Measurements from ENCODE around the gene KRTAP5-6. TPM values are rescaled to one million over a fixed set of nuclear protein-coding genes. Genes with fewer than 3 reads are reported as not detected.

Gene KRTAP5-6
- total RNA-seq, 1 experiment from 2014 or later = not detected

DNA sequence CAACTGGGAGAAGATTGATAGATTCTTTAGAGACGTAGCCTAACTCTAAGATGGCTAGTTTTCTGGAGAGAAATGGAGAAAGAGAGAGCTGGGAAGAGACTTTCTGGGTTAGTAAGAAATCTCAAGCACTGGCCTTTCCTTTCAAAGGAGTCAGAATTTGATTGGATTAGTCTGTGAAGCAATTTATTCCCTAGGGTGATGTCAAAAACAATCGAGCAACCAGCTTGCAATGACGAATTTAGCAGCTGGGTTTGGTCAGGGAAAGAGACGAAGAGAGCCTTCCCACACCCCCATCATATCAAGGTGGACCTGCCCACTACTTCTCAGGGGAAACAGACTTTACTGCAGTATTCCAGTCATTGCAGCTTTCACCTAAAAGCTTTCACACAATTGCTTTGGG is 10.8 kb downstream of the KRTAP5-6 start:
- Histone ChIP-seq H3K9ac (ENCODE audit: low read length) (no peak overlapping the region), H3K4me2 (ENCODE audit: low read length) (no peak overlapping the region), H2AFZ (ENCODE audit: low read depth, low read length, poor library complexity, severe bottlenecking) (no peak overlapping the region), H4K20me1 (ENCODE audit: insufficient read depth) (no peaks in the 10 kb centered on the region), H3K9me3 (ENCODE audit: control insufficient read depth in 1 of 2, insufficient read depth in 1 of 2, low read depth in 1 of 2, low read length in 2 of 2) (no peaks in the 10 kb centered on the region), H3K27me3 (ENCODE audit: insufficient read depth, low read length) (no peaks in the 10 kb centered on the region), H3K27ac (ENCODE audit: low read depth, low read length) (no peak overlapping the region), H3K79me2 (ENCODE audit: insufficient read depth, low read length) (no peaks in the 10 kb centered on the region), H3K4me1 (ENCODE audit: control insufficient read depth in 1 of 2, insufficient read depth in 2 of 2, low read length in 2 of 2) (no peaks in the 10 kb centered on the region), H3K9me2 (ENCODE audit: insufficient read depth) (no peaks in the 10 kb centered on the region), H3K4me3 (replicated peaks in 1 of 2; ENCODE audit: low read depth in 1 of 2, low read length in 2 of 2) (no peak overlapping the region), H3K36me3 (ENCODE audit: control insufficient read depth in 1 of 2, insufficient read depth in 2 of 2, low read length in 2 of 2) (no peaks in the 10 kb centered on the region)
- ChIA-PET CTCF (interaction anchor here (0.8 to 1.9 kb wide), 2 partner anchors 14 to 126 kb away, joined by 3 to 24 read pairs; partner anchors contain the start of gene SYT8), POLR2A (no interaction called here), RAD21 (ENCODE audit: low non-redundant PET in 1 of 2, low total read pairs in 2 of 2, uncharacterized antibody in 2 of 2, unreplicated experiment in 2 of 2) (no interaction called here)
- no peak for TF ChIP-seq RAD21 (IDR thresholded peaks at IDR 0.05; ENCODE audit: low read depth)
- no peak for TF ChIP-seq ZNF274 (IDR thresholded peaks at IDR 0.05; ENCODE audit: low read depth, low read length)
- no peak for TF ChIP-seq YY1 (IDR thresholded peaks at IDR 0.05; ENCODE audit: extremely low read depth, insufficient replicate concordance, low read depth, low read length)
- TF ChIP-seq, protein P1, sequence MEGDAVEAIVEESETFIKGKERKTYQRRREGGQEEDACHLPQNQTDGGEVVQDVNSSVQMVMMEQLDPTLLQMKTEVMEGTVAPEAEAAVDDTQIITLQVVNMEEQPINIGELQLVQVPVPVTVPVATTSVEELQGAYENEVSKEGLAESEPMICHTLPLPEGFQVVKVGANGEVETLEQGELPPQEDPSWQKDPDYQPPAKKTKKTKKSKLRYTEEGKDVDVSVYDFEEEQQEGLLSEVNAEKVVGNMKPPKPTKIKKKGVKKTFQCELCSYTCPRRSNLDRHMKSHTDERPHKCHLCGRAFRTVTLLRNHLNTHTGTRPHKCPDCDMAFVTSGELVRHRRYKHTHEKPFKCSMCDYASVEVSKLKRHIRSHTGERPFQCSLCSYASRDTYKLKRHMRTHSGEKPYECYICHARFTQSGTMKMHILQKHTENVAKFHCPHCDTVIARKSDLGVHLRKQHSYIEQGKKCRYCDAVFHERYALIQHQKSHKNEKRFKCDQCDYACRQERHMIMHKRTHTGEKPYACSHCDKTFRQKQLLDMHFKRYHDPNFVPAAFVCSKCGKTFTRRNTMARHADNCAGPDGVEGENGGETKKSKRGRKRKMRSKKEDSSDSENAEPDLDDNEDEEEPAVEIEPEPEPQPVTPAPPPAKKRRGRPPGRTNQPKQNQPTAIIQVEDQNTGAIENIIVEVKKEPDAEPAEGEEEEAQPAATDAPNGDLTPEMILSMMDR (IDR thresholded peaks at IDR 0.05 in 2 of 3, conservative IDR thresholded peaks at IDR 0.05 in 1 of 3; ENCODE audit: borderline replicate concordance in 1 of 3, insufficient read depth in 1 of 3, low read depth in 2 of 3, low read length in 2 of 3) = no peak
- no peak for TF ChIP-seq ELF1 (IDR thresholded peaks at IDR 0.05; ENCODE audit: borderline replicate concordance, low read depth)
- TF ChIP-seq, protein P2, sequence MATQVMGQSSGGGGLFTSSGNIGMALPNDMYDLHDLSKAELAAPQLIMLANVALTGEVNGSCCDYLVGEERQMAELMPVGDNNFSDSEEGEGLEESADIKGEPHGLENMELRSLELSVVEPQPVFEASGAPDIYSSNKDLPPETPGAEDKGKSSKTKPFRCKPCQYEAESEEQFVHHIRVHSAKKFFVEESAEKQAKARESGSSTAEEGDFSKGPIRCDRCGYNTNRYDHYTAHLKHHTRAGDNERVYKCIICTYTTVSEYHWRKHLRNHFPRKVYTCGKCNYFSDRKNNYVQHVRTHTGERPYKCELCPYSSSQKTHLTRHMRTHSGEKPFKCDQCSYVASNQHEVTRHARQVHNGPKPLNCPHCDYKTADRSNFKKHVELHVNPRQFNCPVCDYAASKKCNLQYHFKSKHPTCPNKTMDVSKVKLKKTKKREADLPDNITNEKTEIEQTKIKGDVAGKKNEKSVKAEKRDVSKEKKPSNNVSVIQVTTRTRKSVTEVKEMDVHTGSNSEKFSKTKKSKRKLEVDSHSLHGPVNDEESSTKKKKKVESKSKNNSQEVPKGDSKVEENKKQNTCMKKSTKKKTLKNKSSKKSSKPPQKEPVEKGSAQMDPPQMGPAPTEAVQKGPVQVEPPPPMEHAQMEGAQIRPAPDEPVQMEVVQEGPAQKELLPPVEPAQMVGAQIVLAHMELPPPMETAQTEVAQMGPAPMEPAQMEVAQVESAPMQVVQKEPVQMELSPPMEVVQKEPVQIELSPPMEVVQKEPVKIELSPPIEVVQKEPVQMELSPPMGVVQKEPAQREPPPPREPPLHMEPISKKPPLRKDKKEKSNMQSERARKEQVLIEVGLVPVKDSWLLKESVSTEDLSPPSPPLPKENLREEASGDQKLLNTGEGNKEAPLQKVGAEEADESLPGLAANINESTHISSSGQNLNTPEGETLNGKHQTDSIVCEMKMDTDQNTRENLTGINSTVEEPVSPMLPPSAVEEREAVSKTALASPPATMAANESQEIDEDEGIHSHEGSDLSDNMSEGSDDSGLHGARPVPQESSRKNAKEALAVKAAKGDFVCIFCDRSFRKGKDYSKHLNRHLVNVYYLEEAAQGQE (IDR thresholded peaks at IDR 0.05; ENCODE audit: low read depth) = no peak
- no peak for TF ChIP-seq POLR2AphosphoS5 (IDR thresholded peaks at IDR 0.05; ENCODE audit: low read depth, low read length)
- TF ChIP-seq EZH2 (IDR thresholded peaks at IDR 0.05) = no peak
- TF ChIP-seq FOSL1 (IDR thresholded peaks at IDR 0.05; ENCODE audit: low read depth) = no peak
- TF ChIP-seq MAX (IDR thresholded peaks at IDR 0.05) = no peak
- TF ChIP-seq POLR2A (IDR thresholded peaks at IDR 0.05; ENCODE audit: borderline replicate concordance, extremely low read depth, insufficient read depth, insufficient read length) = no peak
- TF ChIP-seq, protein P3, sequence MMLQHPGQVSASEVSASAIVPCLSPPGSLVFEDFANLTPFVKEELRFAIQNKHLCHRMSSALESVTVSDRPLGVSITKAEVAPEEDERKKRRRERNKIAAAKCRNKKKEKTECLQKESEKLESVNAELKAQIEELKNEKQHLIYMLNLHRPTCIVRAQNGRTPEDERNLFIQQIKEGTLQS (IDR thresholded peaks at IDR 0.05) = no peak
- no peak for TF ChIP-seq JUND (IDR thresholded peaks at IDR 0.05)
- TF ChIP-seq EZH2phosphoT487 (IDR thresholded peaks at IDR 0.05; ENCODE audit: borderline replicate concordance) = no peak
- TF ChIP-seq EGR1 (IDR thresholded peaks at IDR 0.05; ENCODE audit: low read depth) = no peak
- no peak for TF ChIP-seq SIN3A (IDR thresholded peaks at IDR 0.05; ENCODE audit: low read depth)
- no TSS peak for BruUV-seq (replicated peaks)
- ATAC-seq = no peak
- no peak for DNase-seq (ENCODE audit: low read depth, low spot score)
- intact Hi-C loops (cut with micrococcal nuclease) = loop anchor here (5.0 kb wide), 1 partner anchor 445 kb away; no protein-coding TSS in a partner anchor
